GM18505 (cell line): ENCODE measurements around the gene PRKCSH.
A peak's percentile ranks its signal among the peaks of the same experiment; 100 is the strongest.

Experiments
- ATAC-seq: cut with Tn5 transposase; IDR thresholded peaks from one replicate; pipeline ENCODE4 v1.9.1; 2021; ENCODE audit not compliant: unreplicated experiment
- POLR2A ChIP-seq: IDR thresholded peaks from 4 replicates; pipeline ENCODE4 v1.6.1; 2011; ENCODE audit warnings: borderline replicate concordance; ENCODE audit not compliant: insufficient read depth, insufficient read length; ENCODE audit errors: extremely low read depth

Gene PRKCSH

GRCh38 chr19:11481534-11482383 lies 46.3 kb downstream of the PRKCSH start:
- no peak for TF ChIP-seq POLR2A
- ATAC-seq = peak; percentile 54

GRCh38 chr19:11482384-11483050 lies 47.1 kb downstream of the PRKCSH start:
- peak; percentile 32 for TF ChIP-seq POLR2A
- ATAC-seq = peak; percentile 60

GRCh38 chr19:11483366-11484111 lies 48.1 kb downstream of the PRKCSH start:
- no peak for TF ChIP-seq POLR2A
- no peak for ATAC-seq

- ATAC-seq = no peak
- no peak for TF ChIP-seq POLR2A
Observed at GRCh38 chr19:11485245-11485837, 49.9 kb downstream of the PRKCSH start.

- no peak for TF ChIP-seq POLR2A
- no peak for ATAC-seq
Observed at GRCh38 chr19:11486661-11487503, 51.4 kb downstream of the PRKCSH start.

- no peak for ATAC-seq
Observed at GRCh38 chr19:11489378-11489777, 53.9 kb downstream of the PRKCSH start.

GRCh38 chr19:11494634-11495285 lies 59.3 kb downstream of the PRKCSH start:
- TF ChIP-seq POLR2A = no peak
- ATAC-seq = no peak

More at GRCh38 chr19:11489378-11489777, 53.9 kb downstream of the PRKCSH start:
- TF ChIP-seq POLR2A = no peak

GRCh38 chr19:11495481-11495880 lies 60.0 kb downstream of the PRKCSH start:
- no peak for TF ChIP-seq POLR2A
- ATAC-seq = no peak

GRCh38 chr19:11495885-11496284 lies 60.5 kb downstream of the PRKCSH start:
- no peak for TF ChIP-seq POLR2A
- no peak for ATAC-seq

GRCh38 chr19:11496391-11497163 lies 61.1 kb downstream of the PRKCSH start:
- no peak for ATAC-seq
- TF ChIP-seq POLR2A = no peak

GRCh38 chr19:11499220-11499726 lies 63.8 kb downstream of the PRKCSH start:
- TF ChIP-seq POLR2A = no peak
- ATAC-seq = no peak
